K562 (cell line): ENCODE data around the gene NAXD. TPM values are rescaled to one million over a fixed set of nuclear protein-coding genes. Genes with fewer than 3 reads are reported as not detected.

Experiments used
- DDX20 ChIP-seq: fragments of 450-650 bp; IDR thresholded peaks from 2 replicates; pipeline ENCODE4 v1.6.1; 2016; ENCODE audit warnings: missing genetic modification characterization, low read depth, mild to moderate bottlenecking, missing compliant biosample characterization, moderate library complexity
- NEUROD1 ChIP-seq: fragments of 150-350 bp; IDR thresholded peaks from 2 replicates; pipeline ENCODE4 v1.6.1; 2014; ENCODE audit warnings: borderline replicate concordance, low read length, low read depth; ENCODE audit not compliant: partially characterized antibody
- SAP30 ChIP-seq: fragments of 200-600 bp; sonication (generic); IDR thresholded peaks from 2 replicates; pipeline ENCODE4 v1.6.1; 2012; ENCODE audit warnings: borderline replicate concordance, low read depth, mild to moderate bottlenecking, moderate library complexity, low read length, control low read depth, inconsistent platforms; ENCODE audit not compliant: insufficient read depth, poor library complexity, severe bottlenecking
- ZNF124 ChIP-seq: sonication (generic); formaldehyde crosslinking; IDR thresholded peaks from 2 replicates; pipeline ENCODE4 v1.8.1; 2022; ENCODE audit warnings: missing genetic modification reagents
- ZNF253 ChIP-seq: fragments of 250-450 bp; sonication (Bioruptor Pico); conservative IDR thresholded peaks from 2 replicates; pipeline ENCODE4 v1.6.1; 2021; ENCODE audit warnings: mild to moderate bottlenecking
- ZNF830 ChIP-seq: fragments of 250-450 bp; sonication (Bioruptor Pico); IDR thresholded peaks from 2 replicates; pipeline ENCODE4 v1.5.0; 2021; ENCODE audit warnings: mild to moderate bottlenecking
- polyA plus RNA-seq, 8 experiments: library from polyadenylated mRNA; depleted of rRNA in 4 of 8; stranded (reverse) in 5 of 8; unstranded in 3 of 8; fragments of >200 nt; fragmentation: Nextera tagmentation in 2 of 8; fragmentation: Illumina TruSeq in 1 of 8; extraction: Ambion mirVana in 2 of 8; extraction: Trizol in 1 of 8; gene quantifications; 2 replicates each; pipeline versions ENCODE4 v1.2.1 to v1.2.3, GENCODE V29; 2011 to 2014; ENCODE audit warnings: inconsistent platforms in 1 of 8, missing spikeins in 1 of 8
- total RNA-seq, 7 experiments: library from RNA; depleted of rRNA in 6 of 7; stranded (reverse); fragments of >200 nt in 6 of 7; fragmentation: Illumina TruSeq in 2 of 7; extraction: Trizol in 2 of 7; gene quantifications; 2 replicates each; pipeline versions ENCODE4 v1.2.1 to v1.2.3, GENCODE V29; 2011 to 2021; ENCODE audit warnings: low replicate concordance in 1 of 7
- TF ChIP-seq, protein P1 (sequence below): fragments of 200-800 bp; sonication (Bioruptor generic); IDR thresholded peaks from 2 replicates; pipeline ENCODE4 v1.6.1; 2016; ENCODE audit warnings: missing genetic modification characterization, missing compliant biosample characterization
- TF ChIP-seq, protein P2 (sequence below): sonication (generic); formaldehyde crosslinking; IDR thresholded peaks from 2 replicates; pipeline ENCODE4 v1.5.0; 2020; ENCODE audit warnings: missing genetic modification reagents

NAXD gene
- total and polyA plus RNA-seq, 9 of the 15 experiments (the other 6 are each of a cell fraction or from before 2014, with no cell fraction given) = 0.59 to 20.6 (median 13.0) TPM

DNA sequence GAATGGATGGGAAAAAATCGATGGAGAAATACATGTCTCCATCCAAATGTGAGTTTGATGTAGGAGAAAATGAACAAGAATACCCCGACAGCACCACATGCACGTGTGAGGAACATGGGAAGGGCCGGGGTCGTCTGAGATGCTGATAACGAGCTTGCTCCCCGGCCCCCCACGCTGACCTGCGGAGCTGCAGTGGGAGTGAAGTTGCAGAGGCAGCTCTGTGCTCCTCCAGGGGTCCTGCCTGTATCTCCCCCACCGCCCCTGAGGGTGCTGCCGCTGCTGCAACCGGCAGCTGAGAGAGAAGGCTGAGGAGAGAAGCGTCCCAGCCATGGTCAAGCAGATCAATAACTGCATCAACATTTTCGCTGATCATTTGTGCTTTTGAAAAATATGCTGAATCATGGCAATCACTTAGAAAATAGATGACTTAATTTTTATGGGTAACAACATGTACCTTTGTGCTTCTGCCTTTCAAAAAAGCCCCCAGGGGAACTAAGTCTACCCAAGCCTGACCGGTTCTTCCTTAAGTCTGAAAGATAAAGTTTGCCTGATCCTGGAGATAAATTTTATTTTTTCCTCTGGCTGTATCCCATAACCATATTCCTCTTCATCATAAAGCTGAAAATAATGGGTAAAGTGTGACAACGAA, 18.2 kb upstream of the NAXD start (continued):
- TF ChIP-seq ZNF124 (CRISPR knock-in tag) (no peak), SAP30 (no peak), ZNF253 (CRISPR knock-in tag) (no peak), ZNF830 (CRISPR knock-in tag) (no peak), DDX20 (tag) (no peak), NEUROD1 (no peak)
- TF ChIP-seq, protein P1, sequence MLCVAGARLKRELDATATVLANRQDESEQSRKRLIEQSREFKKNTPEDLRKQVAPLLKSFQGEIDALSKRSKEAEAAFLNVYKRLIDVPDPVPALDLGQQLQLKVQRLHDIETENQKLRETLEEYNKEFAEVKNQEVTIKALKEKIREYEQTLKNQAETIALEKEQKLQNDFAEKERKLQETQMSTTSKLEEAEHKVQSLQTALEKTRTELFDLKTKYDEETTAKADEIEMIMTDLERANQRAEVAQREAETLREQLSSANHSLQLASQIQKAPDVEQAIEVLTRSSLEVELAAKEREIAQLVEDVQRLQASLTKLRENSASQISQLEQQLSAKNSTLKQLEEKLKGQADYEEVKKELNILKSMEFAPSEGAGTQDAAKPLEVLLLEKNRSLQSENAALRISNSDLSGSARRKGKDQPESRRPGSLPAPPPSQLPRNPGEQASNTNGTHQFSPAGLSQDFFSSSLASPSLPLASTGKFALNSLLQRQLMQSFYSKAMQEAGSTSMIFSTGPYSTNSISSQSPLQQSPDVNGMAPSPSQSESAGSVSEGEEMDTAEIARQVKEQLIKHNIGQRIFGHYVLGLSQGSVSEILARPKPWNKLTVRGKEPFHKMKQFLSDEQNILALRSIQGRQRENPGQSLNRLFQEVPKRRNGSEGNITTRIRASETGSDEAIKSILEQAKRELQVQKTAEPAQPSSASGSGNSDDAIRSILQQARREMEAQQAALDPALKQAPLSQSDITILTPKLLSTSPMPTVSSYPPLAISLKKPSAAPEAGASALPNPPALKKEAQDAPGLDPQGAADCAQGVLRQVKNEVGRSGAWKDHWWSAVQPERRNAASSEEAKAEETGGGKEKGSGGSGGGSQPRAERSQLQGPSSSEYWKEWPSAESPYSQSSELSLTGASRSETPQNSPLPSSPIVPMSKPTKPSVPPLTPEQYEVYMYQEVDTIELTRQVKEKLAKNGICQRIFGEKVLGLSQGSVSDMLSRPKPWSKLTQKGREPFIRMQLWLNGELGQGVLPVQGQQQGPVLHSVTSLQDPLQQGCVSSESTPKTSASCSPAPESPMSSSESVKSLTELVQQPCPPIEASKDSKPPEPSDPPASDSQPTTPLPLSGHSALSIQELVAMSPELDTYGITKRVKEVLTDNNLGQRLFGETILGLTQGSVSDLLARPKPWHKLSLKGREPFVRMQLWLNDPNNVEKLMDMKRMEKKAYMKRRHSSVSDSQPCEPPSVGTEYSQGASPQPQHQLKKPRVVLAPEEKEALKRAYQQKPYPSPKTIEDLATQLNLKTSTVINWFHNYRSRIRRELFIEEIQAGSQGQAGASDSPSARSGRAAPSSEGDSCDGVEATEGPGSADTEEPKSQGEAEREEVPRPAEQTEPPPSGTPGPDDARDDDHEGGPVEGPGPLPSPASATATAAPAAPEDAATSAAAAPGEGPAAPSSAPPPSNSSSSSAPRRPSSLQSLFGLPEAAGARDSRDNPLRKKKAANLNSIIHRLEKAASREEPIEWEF (CRISPR knock-in tag) = no peak
- TF ChIP-seq, protein P2, sequence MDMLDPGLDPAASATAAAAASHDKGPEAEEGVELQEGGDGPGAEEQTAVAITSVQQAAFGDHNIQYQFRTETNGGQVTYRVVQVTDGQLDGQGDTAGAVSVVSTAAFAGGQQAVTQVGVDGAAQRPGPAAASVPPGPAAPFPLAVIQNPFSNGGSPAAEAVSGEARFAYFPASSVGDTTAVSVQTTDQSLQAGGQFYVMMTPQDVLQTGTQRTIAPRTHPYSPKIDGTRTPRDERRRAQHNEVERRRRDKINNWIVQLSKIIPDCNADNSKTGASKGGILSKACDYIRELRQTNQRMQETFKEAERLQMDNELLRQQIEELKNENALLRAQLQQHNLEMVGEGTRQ (CRISPR knock-in tag) = no peak
